ENCODE data around the gene SYT1.
"Not testable (repeated sequence)": the region's sequence is repeated elsewhere in the genome, so short reads cannot be mapped to it uniquely, and the experiment has no call there.

SYT1 gene

DNA sequence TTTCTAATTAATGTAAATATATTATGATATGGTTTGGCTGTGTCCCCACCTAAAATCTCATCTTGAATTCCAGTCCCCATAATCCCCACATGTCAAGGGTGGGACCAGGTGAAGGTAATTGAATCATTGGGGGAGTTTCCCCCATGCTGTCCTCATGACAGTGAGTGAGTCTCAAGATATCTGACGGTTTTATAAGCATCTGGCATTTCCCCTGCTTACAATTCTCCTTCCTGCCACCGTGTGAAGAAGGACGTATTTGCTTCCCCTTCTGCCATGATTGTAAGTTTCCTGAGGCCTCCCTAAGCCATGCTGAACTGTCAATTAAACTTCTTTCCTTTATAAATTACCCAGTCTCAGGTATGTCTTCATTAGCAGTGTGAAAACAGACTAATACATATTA, 562.2 kb downstream of the SYT1 start:
- not testable (repeated sequence) for H3K27me3 ChIP-seq (ENCODE audit: control insufficient read depth, insufficient read depth, low read length); H3K36me3 ChIP-seq (ENCODE audit: control insufficient read depth, insufficient read depth, low read length); H3K4me3 ChIP-seq (ENCODE audit: low read length); H3K9ac ChIP-seq (ENCODE audit: low read length); H3K9me3 ChIP-seq (ENCODE audit: control insufficient read depth, low read length)
- H3K4me1 ChIP-seq (ENCODE audit: control insufficient read depth, insufficient read depth, low read length) = peaks cover 18% of the 10 kb centered on the region

DNA sequence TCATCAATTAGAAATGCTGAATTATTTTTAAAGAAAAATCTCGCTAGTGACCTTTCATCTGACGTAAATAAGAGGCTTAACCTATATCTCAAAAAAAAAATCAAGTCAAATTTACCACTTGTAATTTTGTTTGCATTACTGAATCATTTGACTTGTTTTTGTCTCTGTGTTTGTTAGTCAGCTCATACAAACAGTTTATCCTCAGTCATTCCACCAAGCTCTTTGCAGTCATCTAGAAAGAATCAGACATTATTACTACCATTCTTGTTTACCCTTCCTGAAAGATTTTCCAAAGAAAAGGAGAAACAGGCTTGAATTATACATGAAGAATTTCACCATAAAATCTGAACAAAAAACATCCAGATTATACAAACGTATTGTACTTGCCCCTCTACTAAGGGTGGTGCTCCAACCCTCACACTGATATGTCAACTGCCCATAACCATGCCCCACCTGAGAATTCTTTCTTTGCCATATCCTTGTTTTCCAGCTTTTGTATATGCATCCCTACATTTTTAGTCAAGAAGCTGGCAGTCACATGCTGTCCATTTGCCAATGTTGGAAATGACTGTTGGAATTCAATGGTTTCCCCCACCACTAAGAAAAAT, 569.0 kb downstream of the SYT1 start:
- H3K4me3 ChIP-seq (ENCODE audit: low read length) = no peak overlapping the region
- no peaks in the 10 kb centered on the region for H3K27me3 ChIP-seq (ENCODE audit: control insufficient read depth, insufficient read depth, low read length)
- peaks cover 8% of the 10 kb centered on the region for H3K4me1 ChIP-seq (ENCODE audit: control insufficient read depth, insufficient read depth, low read length)
- no peaks in the 10 kb centered on the region for H3K9me3 ChIP-seq (ENCODE audit: control insufficient read depth, low read length)
- no peaks in the 10 kb centered on the region for H3K36me3 ChIP-seq (ENCODE audit: control insufficient read depth, insufficient read depth, low read length)
- H3K9ac ChIP-seq (ENCODE audit: low read length) = no peak overlapping the region

DNA sequence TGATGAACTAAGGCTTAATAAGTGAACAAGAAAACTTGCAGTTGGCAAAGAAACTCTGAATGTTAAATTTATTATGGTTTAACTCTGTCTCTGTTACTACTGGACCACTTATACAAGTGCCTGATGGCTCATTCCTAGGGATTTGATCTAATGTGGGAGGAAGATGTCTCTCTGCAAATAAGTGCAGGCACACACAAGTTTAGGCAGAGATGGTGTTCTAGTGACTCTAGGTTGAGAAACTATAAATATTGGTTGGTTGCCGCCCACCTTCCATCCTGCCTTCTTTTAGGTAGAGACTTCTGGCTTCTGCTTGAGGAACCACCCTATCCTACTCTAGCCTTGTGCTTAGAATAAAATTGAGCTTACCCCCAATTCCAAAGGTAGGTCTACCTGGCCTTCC, 570.0 kb downstream of the SYT1 start:
- Histone ChIP-seq H3K4me3 (ENCODE audit: low read length) (no peak overlapping the region), H3K36me3 (ENCODE audit: control insufficient read depth, insufficient read depth, low read length) (no peaks in the 10 kb centered on the region), H3K9ac (ENCODE audit: low read length) (no peak overlapping the region), H3K4me1 (ENCODE audit: control insufficient read depth, insufficient read depth, low read length) (peaks cover 8% of the 10 kb centered on the region), H3K27me3 (ENCODE audit: control insufficient read depth, insufficient read depth, low read length) (no peaks in the 10 kb centered on the region), H3K9me3 (ENCODE audit: control insufficient read depth, low read length) (no peaks in the 10 kb centered on the region)

DNA sequence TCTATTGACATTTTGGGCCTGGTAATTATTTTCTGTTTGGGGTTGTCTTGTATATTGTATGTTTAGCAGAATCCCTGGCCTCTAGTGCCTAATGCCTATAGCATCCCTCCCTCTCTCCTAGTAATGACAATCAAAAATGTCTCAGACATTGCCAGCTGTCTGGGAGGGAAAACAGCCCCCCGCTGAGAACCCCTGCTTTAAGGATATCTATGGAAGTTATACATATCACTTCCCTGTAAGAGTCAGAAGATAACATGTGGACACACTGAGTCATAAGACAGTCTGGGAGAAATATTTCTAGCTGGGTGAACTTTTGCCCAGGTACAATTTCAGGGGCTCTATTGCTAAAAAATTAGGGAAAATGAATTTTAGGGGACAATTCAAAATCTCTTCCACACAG, 571.2 kb downstream of the SYT1 start:
- H3K36me3 ChIP-seq (ENCODE audit: control insufficient read depth, insufficient read depth, low read length) = no peaks in the 10 kb centered on the region
- H3K9me3 ChIP-seq (ENCODE audit: control insufficient read depth, low read length) = no peaks in the 10 kb centered on the region
- H3K4me3 ChIP-seq (ENCODE audit: low read length) = no peak overlapping the region
- peaks cover 8% of the 10 kb centered on the region for H3K4me1 ChIP-seq (ENCODE audit: control insufficient read depth, insufficient read depth, low read length)
- no peaks in the 10 kb centered on the region for H3K27me3 ChIP-seq (ENCODE audit: control insufficient read depth, insufficient read depth, low read length)
- no peak overlapping the region for H3K9ac ChIP-seq (ENCODE audit: low read length)

DNA sequence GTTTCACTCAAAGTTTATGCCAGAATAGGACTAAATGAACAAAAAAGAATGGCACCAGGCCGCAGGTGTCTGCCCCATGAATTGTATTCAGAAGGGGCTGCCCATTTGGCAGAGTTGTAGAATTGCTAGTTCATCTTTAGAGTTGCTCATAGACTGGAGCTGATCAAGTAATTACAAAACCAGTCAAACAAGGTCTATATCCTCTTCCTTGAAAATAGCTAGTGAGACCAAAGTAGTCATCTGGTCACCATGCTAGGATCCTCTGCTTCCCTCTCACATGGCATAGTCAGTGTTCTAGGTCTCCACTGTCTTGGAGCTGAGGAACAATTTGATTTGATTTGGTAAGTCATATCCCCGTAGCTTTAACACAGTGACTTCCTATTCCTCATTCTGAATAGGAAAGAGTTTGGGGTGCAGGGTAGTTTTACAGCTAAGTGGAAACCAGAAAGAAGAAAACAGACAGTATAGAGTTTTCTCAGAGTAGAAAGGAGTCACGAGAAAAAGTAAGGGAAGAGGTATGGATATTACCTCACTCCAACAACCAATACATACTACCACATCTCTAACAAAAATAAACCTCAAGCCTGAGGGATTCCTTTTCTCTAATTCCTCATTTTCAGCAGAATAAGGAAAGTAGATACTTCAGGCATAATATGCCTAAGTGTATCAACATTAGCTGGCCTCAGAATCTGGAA, 574.1 kb downstream of the SYT1 start:
- Histone ChIP-seq H3K27me3 (ENCODE audit: control insufficient read depth, insufficient read depth, low read length) (no peaks in the 10 kb centered on the region), H3K4me3 (ENCODE audit: low read length) (no peak overlapping the region), H3K36me3 (ENCODE audit: control insufficient read depth, insufficient read depth, low read length) (no peaks in the 10 kb centered on the region), H3K9ac (ENCODE audit: low read length) (no peak overlapping the region), H3K4me1 (ENCODE audit: control insufficient read depth, insufficient read depth, low read length) (peaks cover 8% of the 10 kb centered on the region), H3K9me3 (ENCODE audit: control insufficient read depth, low read length) (no peaks in the 10 kb centered on the region)

DNA sequence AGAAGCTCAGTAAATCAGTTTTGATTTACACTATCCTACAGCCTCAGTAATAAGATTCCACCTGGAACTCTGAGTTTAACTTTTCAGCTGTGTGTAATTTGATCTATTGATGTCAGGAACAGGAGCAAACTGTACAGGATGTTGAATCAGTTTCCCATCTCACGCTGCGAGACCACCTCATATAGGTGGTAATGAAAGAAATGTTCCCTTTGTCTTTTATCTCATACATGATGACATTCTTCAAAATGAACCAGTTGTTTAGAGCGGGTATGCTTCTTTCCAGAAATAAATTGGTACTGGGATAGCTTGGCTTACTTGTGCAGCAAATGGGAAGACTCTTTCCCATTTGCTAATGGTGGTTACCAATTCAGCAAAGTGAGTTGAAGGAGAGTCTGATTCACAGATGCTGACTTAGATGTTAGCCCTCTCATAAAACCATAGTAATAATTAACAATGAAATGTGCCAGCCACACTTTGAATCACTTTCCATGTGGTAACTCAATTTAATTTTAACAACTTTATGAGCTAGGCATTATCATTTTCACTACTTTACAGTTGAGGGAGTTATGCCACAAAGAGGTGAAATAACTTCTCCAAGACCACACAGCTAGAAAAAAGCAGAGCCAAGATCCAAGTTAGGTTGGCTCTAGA, 574.7 kb downstream of the SYT1 start:
- Histone ChIP-seq H3K9ac (ENCODE audit: low read length) (no peak overlapping the region), H3K9me3 (ENCODE audit: control insufficient read depth, low read length) (no peaks in the 10 kb centered on the region), H3K4me3 (ENCODE audit: low read length) (no peak overlapping the region), H3K27me3 (ENCODE audit: control insufficient read depth, insufficient read depth, low read length) (no peaks in the 10 kb centered on the region), H3K36me3 (ENCODE audit: control insufficient read depth, insufficient read depth, low read length) (no peaks in the 10 kb centered on the region), H3K4me1 (ENCODE audit: control insufficient read depth, insufficient read depth, low read length) (peaks cover 8% of the 10 kb centered on the region)

DNA sequence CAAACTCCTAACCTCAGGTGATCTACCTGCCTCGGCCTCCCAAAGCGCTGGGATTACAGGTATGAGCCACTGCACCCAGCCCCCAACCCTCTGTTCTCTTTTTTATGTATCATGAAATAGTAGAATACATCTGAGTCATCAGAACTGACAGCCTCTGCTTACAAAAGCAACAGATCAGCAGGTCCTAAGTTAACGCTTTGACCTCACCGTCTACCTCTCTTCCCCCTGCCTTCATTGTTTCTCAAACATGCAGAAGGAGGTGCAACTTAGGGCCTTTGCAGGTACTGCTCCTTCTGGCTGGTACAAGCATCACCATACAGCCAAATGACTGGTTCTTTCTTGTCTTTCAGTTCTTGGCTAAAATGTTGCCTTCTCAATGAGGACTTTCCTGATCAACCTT, 577.0 kb downstream of the SYT1 start:
- Histone ChIP-seq H3K4me3 (ENCODE audit: low read length) (no peak overlapping the region), H3K27me3 (ENCODE audit: control insufficient read depth, insufficient read depth, low read length) (no peaks in the 10 kb centered on the region), H3K36me3 (ENCODE audit: control insufficient read depth, insufficient read depth, low read length) (no peaks in the 10 kb centered on the region), H3K4me1 (ENCODE audit: control insufficient read depth, insufficient read depth, low read length) (no peaks in the 10 kb centered on the region), H3K9ac (ENCODE audit: low read length) (no peak overlapping the region), H3K9me3 (ENCODE audit: control insufficient read depth, low read length) (no peaks in the 10 kb centered on the region)

GRCh38 chr12:79442396-79442795, 577.8 kb downstream of the SYT1 start:
- Histone ChIP-seq H3K4me3 (ENCODE audit: low read length) (no peak overlapping the region), H3K36me3 (ENCODE audit: control insufficient read depth, insufficient read depth, low read length) (no peaks in the 10 kb centered on the region), H3K27me3 (ENCODE audit: control insufficient read depth, insufficient read depth, low read length) (no peaks in the 10 kb centered on the region), H3K9me3 (ENCODE audit: control insufficient read depth, low read length) (no peaks in the 10 kb centered on the region), H3K9ac (ENCODE audit: low read length) (no peak overlapping the region), H3K4me1 (ENCODE audit: control insufficient read depth, insufficient read depth, low read length) (no peaks in the 10 kb centered on the region)

DNA sequence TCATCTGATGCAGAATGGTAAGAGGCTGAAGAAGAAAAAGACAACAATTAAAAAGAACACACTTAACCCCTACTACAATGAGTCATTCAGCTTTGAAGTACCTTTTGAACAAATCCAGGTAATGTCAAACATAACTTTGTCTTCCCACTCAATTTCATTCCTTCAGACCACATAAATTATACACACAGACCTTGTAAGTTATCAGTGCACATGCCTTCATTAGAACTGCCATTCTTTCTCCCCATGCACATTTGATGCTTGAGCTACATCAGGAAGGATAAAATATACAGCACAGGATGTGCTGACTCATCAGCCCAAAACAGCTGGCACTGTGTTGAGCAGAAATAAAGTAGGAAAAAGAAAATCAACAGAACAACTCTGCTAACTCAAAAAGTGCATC, 579.5 kb downstream of the SYT1 start:
- Histone ChIP-seq H3K27me3 (ENCODE audit: control insufficient read depth, insufficient read depth, low read length) (no peaks in the 10 kb centered on the region), H3K4me1 (ENCODE audit: control insufficient read depth, insufficient read depth, low read length) (no peaks in the 10 kb centered on the region), H3K36me3 (ENCODE audit: control insufficient read depth, insufficient read depth, low read length) (no peaks in the 10 kb centered on the region), H3K9me3 (ENCODE audit: control insufficient read depth, low read length) (no peaks in the 10 kb centered on the region), H3K9ac (ENCODE audit: low read length) (no peak overlapping the region), H3K4me3 (ENCODE audit: low read length) (no peak overlapping the region)

DNA sequence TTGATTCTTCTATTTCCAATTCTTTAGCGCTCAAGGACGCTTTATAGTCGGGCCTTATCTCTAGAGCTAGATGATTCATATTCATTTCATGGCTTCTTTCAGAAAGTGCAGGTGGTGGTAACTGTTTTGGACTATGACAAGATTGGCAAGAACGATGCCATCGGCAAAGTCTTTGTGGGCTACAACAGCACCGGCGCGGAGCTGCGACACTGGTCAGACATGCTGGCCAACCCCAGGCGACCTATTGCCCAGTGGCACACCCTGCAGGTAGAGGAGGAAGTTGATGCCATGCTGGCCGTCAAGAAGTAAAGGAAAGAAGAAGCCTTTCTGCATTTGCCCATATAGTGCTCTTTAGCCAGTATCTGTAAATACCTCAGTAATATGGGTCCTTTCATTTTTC, 584.2 kb downstream of the SYT1 start:
- no peaks in the 10 kb centered on the region for H3K4me1 ChIP-seq (ENCODE audit: control insufficient read depth, insufficient read depth, low read length)
- H3K36me3 ChIP-seq (ENCODE audit: control insufficient read depth, insufficient read depth, low read length) = no peaks in the 10 kb centered on the region
- no peak overlapping the region for H3K4me3 ChIP-seq (ENCODE audit: low read length)
- H3K27me3 ChIP-seq (ENCODE audit: control insufficient read depth, insufficient read depth, low read length) = no peaks in the 10 kb centered on the region
- no peaks in the 10 kb centered on the region for H3K9me3 ChIP-seq (ENCODE audit: control insufficient read depth, low read length)
- no peak overlapping the region for H3K9ac ChIP-seq (ENCODE audit: low read length)

DNA sequence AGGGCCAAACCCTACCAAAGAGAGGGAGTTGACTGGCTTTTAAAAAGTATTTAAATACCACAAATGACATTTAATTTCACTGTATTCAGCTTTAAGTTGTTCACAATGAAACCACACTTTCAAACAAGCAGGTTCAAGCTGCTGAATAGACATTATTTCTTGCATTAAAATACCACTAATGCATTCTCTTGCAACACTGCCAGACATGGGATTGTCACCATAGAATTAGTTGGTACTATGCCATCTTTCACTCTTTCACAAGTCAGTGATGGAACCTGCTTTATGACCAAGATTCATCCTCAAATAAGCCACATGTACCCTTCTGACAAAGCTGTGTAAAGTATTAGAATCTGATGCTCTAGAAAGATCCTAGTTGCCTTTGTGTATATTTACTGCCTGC, 586.8 kb downstream of the SYT1 start:
- H3K9ac ChIP-seq (ENCODE audit: low read length) = no peak overlapping the region

GRCh38 chr12:79451978-79452377, 587.4 kb downstream of the SYT1 start:
- Histone ChIP-seq H3K9me3 (ENCODE audit: control insufficient read depth, low read length) (no peaks in the 10 kb centered on the region), H3K36me3 (ENCODE audit: control insufficient read depth, insufficient read depth, low read length) (no peaks in the 10 kb centered on the region), H3K4me1 (ENCODE audit: control insufficient read depth, insufficient read depth, low read length) (peaks cover 3% of the 10 kb centered on the region), H3K27me3 (ENCODE audit: control insufficient read depth, insufficient read depth, low read length) (no peaks in the 10 kb centered on the region), H3K4me3 (ENCODE audit: low read length) (no peak overlapping the region), H3K9ac (ENCODE audit: low read length) (no peak overlapping the region)

More for the DNA sequence above, 586.8 kb downstream of the SYT1 start:
- H3K36me3 ChIP-seq (ENCODE audit: control insufficient read depth, insufficient read depth, low read length) = no peaks in the 10 kb centered on the region
- H3K27me3 ChIP-seq (ENCODE audit: control insufficient read depth, insufficient read depth, low read length) = no peaks in the 10 kb centered on the region
- peaks cover 3% of the 10 kb centered on the region for H3K4me1 ChIP-seq (ENCODE audit: control insufficient read depth, insufficient read depth, low read length)
- no peaks in the 10 kb centered on the region for H3K9me3 ChIP-seq (ENCODE audit: control insufficient read depth, low read length)
- no peak overlapping the region for H3K4me3 ChIP-seq (ENCODE audit: low read length)
